ENCODE results near the gene TMEM117.
"Not testable (repeated sequence)": the region's sequence is repeated elsewhere in the genome, so short reads cannot be mapped to it uniquely, and the experiment has no call there.

Gene TMEM117

DNA sequence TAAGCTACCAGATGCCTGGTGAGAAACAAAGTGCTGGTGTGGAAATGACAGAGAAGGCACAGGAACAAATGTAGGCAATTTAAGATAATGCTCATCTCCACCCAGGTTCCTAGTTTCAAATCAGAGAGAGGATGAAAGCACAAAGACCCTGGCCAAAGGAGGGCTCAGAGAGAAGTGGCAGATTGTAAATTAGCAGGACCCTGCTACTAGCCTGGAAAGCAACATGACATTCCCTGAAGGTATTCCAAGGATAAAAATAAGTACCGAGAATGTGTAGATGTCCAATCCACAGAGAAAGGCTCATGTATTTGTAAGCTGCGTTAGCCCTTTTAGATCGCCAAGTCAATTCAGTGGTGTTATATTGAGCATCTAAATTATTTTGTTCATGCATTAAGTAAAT lies 324.0 kb downstream of the TMEM117 start:
- no peak overlapping the region for H3K4me3 ChIP-seq (ENCODE audit: low read length)
- TF ChIP-seq, protein P1, sequence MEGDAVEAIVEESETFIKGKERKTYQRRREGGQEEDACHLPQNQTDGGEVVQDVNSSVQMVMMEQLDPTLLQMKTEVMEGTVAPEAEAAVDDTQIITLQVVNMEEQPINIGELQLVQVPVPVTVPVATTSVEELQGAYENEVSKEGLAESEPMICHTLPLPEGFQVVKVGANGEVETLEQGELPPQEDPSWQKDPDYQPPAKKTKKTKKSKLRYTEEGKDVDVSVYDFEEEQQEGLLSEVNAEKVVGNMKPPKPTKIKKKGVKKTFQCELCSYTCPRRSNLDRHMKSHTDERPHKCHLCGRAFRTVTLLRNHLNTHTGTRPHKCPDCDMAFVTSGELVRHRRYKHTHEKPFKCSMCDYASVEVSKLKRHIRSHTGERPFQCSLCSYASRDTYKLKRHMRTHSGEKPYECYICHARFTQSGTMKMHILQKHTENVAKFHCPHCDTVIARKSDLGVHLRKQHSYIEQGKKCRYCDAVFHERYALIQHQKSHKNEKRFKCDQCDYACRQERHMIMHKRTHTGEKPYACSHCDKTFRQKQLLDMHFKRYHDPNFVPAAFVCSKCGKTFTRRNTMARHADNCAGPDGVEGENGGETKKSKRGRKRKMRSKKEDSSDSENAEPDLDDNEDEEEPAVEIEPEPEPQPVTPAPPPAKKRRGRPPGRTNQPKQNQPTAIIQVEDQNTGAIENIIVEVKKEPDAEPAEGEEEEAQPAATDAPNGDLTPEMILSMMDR (conservative IDR thresholded peaks at IDR 0.05; ENCODE audit: low read depth, low read length): no peak
- no peak for DNase-seq (ENCODE audit: low read depth)

DNA sequence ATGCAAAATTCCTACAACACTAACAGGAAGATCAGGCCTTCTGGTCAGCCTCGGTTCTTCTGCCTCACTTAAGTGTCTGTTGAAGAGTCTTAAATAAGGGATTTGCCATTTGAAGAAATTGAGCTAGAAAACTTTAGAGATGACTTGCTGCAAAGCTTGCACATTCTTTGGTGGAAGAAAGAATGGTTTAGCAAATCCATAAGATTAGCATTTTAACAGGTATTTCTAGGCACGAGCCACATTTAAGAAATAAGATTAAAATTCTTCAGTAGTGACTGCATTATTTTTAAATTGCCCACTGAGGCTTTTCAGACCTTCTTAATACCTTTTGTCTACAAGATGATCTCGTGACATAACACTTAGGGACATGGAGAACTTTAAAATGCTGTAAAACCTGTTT lies 327.1 kb downstream of the TMEM117 start:
- no peak overlapping the region for H3K4me3 ChIP-seq (ENCODE audit: low read length)
- TF ChIP-seq, protein P1 (conservative IDR thresholded peaks at IDR 0.05; ENCODE audit: low read depth, low read length): no peak
- DNase-seq (ENCODE audit: low read depth): peak; percentile 76

DNA sequence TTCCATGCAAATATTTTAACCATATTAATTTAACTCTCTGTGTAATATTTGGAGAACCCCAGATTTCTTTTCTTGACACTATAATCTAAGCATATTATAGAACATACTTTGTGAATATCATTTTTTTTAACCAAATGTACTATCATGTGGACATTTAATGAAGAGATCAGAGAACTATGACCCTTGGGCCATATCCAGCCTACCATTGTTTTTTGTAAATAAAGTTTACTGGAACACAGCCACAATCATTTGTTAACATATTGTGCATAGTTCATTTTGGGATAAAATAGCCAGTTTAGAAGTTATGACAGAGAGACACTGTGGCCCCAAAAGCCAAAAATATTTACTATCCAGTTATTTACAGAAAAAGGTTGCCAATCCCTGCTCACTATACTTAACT lies 338.2 kb downstream of the TMEM117 start:
- H3K4me3 ChIP-seq (ENCODE audit: low read length): no peak overlapping the region
- DNase-seq (ENCODE audit: low read depth): no peak
- TF ChIP-seq, protein P1 (conservative IDR thresholded peaks at IDR 0.05; ENCODE audit: low read depth, low read length): no peak

DNA sequence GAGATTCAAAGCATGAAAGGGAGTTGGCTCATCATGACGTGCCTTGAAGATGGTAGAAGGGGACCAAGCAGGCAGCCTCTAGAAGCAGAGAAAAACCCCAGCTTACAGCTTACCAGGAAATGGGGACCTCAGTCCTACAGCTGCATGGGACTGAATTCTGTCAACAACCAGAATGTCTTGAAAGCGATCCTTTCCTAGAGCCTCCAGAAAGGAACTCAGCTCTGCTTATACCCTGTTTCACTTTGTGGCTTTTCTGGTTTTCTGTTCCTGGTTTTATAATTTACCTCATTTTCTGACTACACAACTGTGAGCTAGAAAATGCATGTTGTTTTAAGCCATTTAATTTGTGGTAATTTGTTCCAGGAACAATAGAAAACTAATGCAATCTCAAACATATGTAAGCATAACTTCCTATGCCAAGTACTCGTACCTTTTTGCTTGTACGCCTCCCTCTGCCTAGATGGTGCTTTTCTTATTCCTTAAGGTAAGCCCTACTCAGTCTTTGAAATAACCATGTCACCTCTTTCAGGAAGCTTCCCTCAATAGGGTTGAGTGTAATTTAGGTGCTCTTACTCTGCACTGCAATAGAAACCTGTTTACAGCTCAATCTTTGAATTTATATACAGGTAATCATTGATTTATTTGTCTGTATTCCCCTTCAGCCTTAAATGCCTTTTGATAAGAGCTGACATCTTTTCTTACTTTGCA lies 348.8 kb downstream of the TMEM117 start:
- no peak for DNase-seq (ENCODE audit: low read depth)
- H3K4me3 ChIP-seq (ENCODE audit: low read length): no peak overlapping the region
- TF ChIP-seq, protein P1 (conservative IDR thresholded peaks at IDR 0.05; ENCODE audit: low read depth, low read length): no peak

DNA sequence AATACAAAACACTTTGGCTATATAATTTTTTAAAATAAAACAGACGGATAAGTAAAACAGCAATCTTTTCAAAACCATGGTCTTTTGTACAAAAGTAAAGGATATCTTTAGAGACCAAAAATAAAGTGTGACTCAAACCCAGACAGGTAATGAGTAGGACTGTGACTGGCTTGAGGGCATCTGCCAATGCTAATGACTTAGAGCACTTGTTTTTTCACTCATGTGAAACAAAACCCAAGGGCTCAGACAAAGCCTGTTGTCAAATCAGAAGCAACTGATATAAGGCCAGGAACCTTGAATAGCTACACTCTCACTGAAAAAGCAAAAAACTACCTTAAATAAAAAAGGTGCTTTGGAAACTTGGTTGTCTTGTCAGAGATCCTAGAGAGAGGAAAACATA lies 357.4 kb downstream of the TMEM117 start:
- no peak for DNase-seq (ENCODE audit: low read depth)
- no peak overlapping the region for H3K4me3 ChIP-seq (ENCODE audit: low read length)
- TF ChIP-seq, protein P1 (conservative IDR thresholded peaks at IDR 0.05; ENCODE audit: low read depth, low read length): no peak

DNA sequence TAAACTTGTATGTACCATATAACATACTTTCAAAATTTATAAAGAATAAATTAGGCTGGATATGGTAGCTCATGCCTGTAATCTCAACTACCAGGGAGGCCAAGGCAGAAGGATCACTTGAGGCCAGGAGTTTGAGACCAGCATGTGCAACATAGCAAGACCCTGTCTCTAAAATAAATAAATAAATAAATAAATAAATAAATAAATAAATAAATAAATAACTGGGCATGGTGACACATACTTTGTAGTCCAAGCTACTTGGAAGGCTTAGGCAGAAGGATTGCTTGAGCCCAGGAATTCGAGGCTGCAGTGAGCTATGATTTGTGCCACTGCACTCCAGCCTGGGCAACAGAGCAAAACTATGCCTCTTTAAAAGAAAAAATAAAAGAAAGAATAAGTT lies 359.8 kb downstream of the TMEM117 start:
- H3K4me3 ChIP-seq (ENCODE audit: low read length); DNase-seq (ENCODE audit: low read depth): not testable (repeated sequence)

DNA sequence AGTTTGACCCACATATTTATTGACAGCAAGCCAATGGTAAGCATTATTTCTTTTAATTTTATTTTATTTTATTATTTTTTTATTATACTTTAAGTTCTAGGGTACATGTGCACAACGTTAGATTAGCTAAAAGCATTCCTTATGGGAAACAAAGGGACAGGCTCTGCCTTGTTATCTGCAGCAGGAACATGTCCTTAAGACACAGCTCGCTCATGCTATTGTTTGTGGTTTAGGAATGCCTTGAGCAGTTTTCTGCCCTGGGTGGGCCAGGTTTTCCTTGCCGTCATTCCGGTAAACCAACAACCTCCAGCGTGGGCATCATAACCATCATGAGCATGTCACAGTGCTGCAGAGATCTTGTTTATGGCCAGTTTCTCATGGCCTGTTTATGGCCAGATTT lies 370.2 kb downstream of the TMEM117 start:
- H3K4me3 ChIP-seq (ENCODE audit: low read length): no peak overlapping the region
- TF ChIP-seq, protein P1 (conservative IDR thresholded peaks at IDR 0.05; ENCODE audit: low read depth, low read length): no peak
- DNase-seq (ENCODE audit: low read depth): no peak
